NCI-H345 (cell line): ENCODE measurements around the gene MPV17.
A peak's percentile ranks its signal among the peaks of the same experiment; 100 is the strongest.
"Not testable (repeated sequence)": the region's sequence is repeated elsewhere in the genome, so short reads cannot be mapped to it uniquely, and the experiment has no call there.

ENCODE experiments used
- DNase-seq: peaks from one replicate; lab custom pipeline; 2025; lab: John Stamatoyannopoulos, UW

The MPV17 gene

GRCh38 chr2:27322301-27322765 lies 564 bp downstream of the MPV17 start:
- no peak for DNase-seq

- peak; percentile 14 for DNase-seq
Measured at GRCh38 chr2:27320958-27321543, 1.8 kb downstream of the MPV17 start.

- not testable (repeated sequence) for DNase-seq
Measured at GRCh38 chr2:27319839-27320238, 3.1 kb downstream of the MPV17 start.

- peak; percentile 81 for DNase-seq
Measured at GRCh38 chr2:27316655-27317412, 6.1 kb downstream of the MPV17 start.

- no peak for DNase-seq
Measured at GRCh38 chr2:27315122-27315521, 7.8 kb downstream of the MPV17 start.

GRCh38 chr2:27314709-27315108 lies 8.2 kb downstream of the MPV17 start:
- DNase-seq: no peak

- DNase-seq: no peak
Measured at GRCh38 chr2:27313882-27314645, 8.8 kb downstream of the MPV17 start.

GRCh38 chr2:27312152-27312551 lies 10.7 kb downstream of the MPV17 start:
- DNase-seq: no peak

GRCh38 chr2:27309651-27310050 lies 13.2 kb downstream of the MPV17 start:
- no peak for DNase-seq

- DNase-seq: no peak
Measured at GRCh38 chr2:27308359-27308881, 14.5 kb downstream of the MPV17 start, which contains the start of gene UCN. UCN (minus strand) TSS chr2:27308445; CDS start chr2:27307895, 550 bp downstream.

GRCh38 chr2:27307545-27308358 lies 15.1 kb downstream of the MPV17 start:
- no peak for DNase-seq

GRCh38 chr2:27307287-27307544 lies 15.7 kb downstream of the MPV17 start:
- no peak for DNase-seq

- no peak for DNase-seq
Measured at GRCh38 chr2:27306573-27307286, 16.2 kb downstream of the MPV17 start.

GRCh38 chr2:27306136-27306535 lies 16.8 kb downstream of the MPV17 start:
- DNase-seq: no peak

GRCh38 chr2:27305516-27305915 lies 17.4 kb downstream of the MPV17 start:
- DNase-seq: no peak

- no peak for DNase-seq
Measured at GRCh38 chr2:27304488-27305240, 18.2 kb downstream of the MPV17 start.

- peak; percentile 83 for DNase-seq
Measured at GRCh38 chr2:27303093-27304025, 19.5 kb downstream of the MPV17 start.

- not testable (repeated sequence) for DNase-seq
Measured at GRCh38 chr2:27300606-27301005, 22.3 kb downstream of the MPV17 start.

- DNase-seq: no peak
Measured at GRCh38 chr2:27298391-27299080, 24.4 kb downstream of the MPV17 start.
